ENCODE results near the gene SLC26A4. TPM values are rescaled to one million over a fixed set of nuclear protein-coding genes. Genes with fewer than 3 reads are reported as not detected.

The SLC26A4 gene
- total and polyA plus RNA-seq, 10 of the 15 experiments (the other 5 are each of a cell fraction or from before 2014, with no cell fraction given): 0.01 to 0.18 (median 0.08) TPM; not detected in 5

- Histone ChIP-seq H4K20me1 (ENCODE audit: control insufficient read depth, insufficient read depth) (no peaks in the 10 kb centered on the region), H3K79me2 (ENCODE audit: control insufficient read depth, insufficient read depth, low read length) (no peaks in the 10 kb centered on the region), H2AFZ (ENCODE audit: control insufficient read depth, low read depth, low read length) (no peak overlapping the region), H3K9me3 (replicated peaks; ENCODE audit: control insufficient read depth, insufficient read depth, low read length) (no peaks in the 10 kb centered on the region), H3K4me1 (ENCODE audit: control insufficient read depth, insufficient read depth, low read length) (no peaks in the 10 kb centered on the region), H3K27ac (ENCODE audit: control insufficient read depth, insufficient read depth) (no peak overlapping the region), H3K9ac (ENCODE audit: control insufficient read depth, insufficient read depth, low read length) (no peak overlapping the region), H3K4me3 (no peak overlapping the region), H3K4me2 (ENCODE audit: control insufficient read depth, insufficient read depth) (no peak overlapping the region), H3K27me3 (replicated peaks in 1 of 2; ENCODE audit: control insufficient read depth in 2 of 2, insufficient read depth in 2 of 2, low read length in 1 of 2) (no peaks in the 10 kb centered on the region), H3K36me3 (ENCODE audit: control insufficient read depth in 2 of 2, insufficient read depth in 2 of 2, low read length in 1 of 2) (no peaks in the 10 kb centered on the region)
- in situ Hi-C loops (cut with MboI) (no loop called here), intact Hi-C loops (cut with micrococcal nuclease; ENCODE audit: unreplicated experiment) (no loop called here)
- CTCF ChIA-PET: interaction anchor here (1.5 kb wide), 1 partner anchor 168 kb away, joined by 5 read pairs; no protein-coding TSS in a partner anchor
- POLR2A ChIA-PET: interaction anchor here (0.6 kb wide), 1 partner anchor 125 kb away, joined by 3 read pairs; no protein-coding TSS in a partner anchor
- no peak for FAIRE-seq
- RAD21 ChIA-PET (ENCODE audit: unreplicated experiment): no interaction called here
- SMC1A ChIA-PET (ENCODE audit: uncharacterized antibody, unreplicated experiment): interaction anchor here (0.9 to 1.1 kb wide), 2 partner anchors 9 kb away, joined by 3 to 4 read pairs; no protein-coding TSS in a partner anchor
- TF ChIP-seq ZNF384 (IDR thresholded peaks at IDR 0.05; ENCODE audit: borderline replicate concordance, low read depth, low read length): no peak
- TF ChIP-seq GABPA (IDR thresholded peaks at IDR 0.05; ENCODE audit: low read depth): no peak
- no peak for TF ChIP-seq ZBTB33 (IDR thresholded peaks at IDR 0.05)
- TF ChIP-seq ZBTB4 (CRISPR knock-in tag; IDR thresholded peaks at IDR 0.05): no peak
- TF ChIP-seq RUNX3 (IDR thresholded peaks at IDR 0.05; ENCODE audit: low read length): no peak
- 67% methylated on average over 1 of the region's 1 CpG for WGBS (ENCODE audit: insufficient coverage, insufficient replicate concordance, low lambda C conversion rate, missing lambda C conversion rate)
- DNase-seq (ENCODE audit: low read depth, low spot score): no peak
- ATAC-seq: no peak
- BruUV-seq (replicated peaks): no TSS peak
Measured at GRCh38 chr7:107711301-107711700, 50.7 kb downstream of the SLC26A4 start.
